CD4-positive, CD25-positive, alpha-beta regulatory T cell (primary cell): ENCODE data around the gene CATSPER4. TPM values are rescaled to one million over a fixed set of nuclear protein-coding genes. Genes with fewer than 3 reads are reported as not detected.
"Not testable (repeated sequence)": the region's sequence is repeated elsewhere in the genome, so short reads cannot be mapped to it uniquely, and the experiment has no call there.

Experiments
- ATAC-seq, 2 donors: fragments of 150-1000 bp; cut with Tn5 transposase; one replicate each; pipeline ENCODE4 v1.10.0; 2021; ENCODE audit warnings: low read depth in 2 of 2, moderate number of reproducible peaks in 2 of 2, moderate library complexity in 1 of 2
- DNase-seq, 3 donors: peaks; one replicate each; pipeline versions ENCODE4 v3.0.0 to v3.0.0-alpha.2; 2012 to 2022; ENCODE audit warnings: mixed read lengths in 1 of 3
- H3K27ac ChIP-seq: one replicate; pipeline ENCODE4 v1.7.0; 2013; ENCODE audit warnings: mild to moderate bottlenecking, low read length; ENCODE audit not compliant: insufficient read depth, poor library complexity, severe bottlenecking
- H3K27me3 ChIP-seq: one replicate; pipeline ENCODE4 v1.7.0; 2013; ENCODE audit warnings: low read length; ENCODE audit not compliant: control insufficient read depth, insufficient read depth
- H3K36me3 ChIP-seq: one replicate; pipeline ENCODE4 v1.7.0; 2013; ENCODE audit warnings: mild to moderate bottlenecking, low read length, moderate library complexity; ENCODE audit not compliant: control insufficient read depth, insufficient read depth
- H3K4me1 ChIP-seq: 2 replicates; pipeline ENCODE4 v1.7.0; 2013; ENCODE audit warnings: mild to moderate bottlenecking, low read length; ENCODE audit not compliant: insufficient read depth, control insufficient read depth, poor library complexity, severe bottlenecking
- H3K4me3 ChIP-seq: one replicate; pipeline ENCODE4 v1.7.0; 2013; ENCODE audit warnings: low read depth, mild to moderate bottlenecking, low read length, moderate library complexity
- H3K9me3 ChIP-seq, 2 experiments: 1 replicate in 1 of 2; 2 replicates in 1 of 2; pipeline ENCODE4 v1.7.0; 2013; ENCODE audit warnings: low read length in 2 of 2, mild to moderate bottlenecking in 1 of 2, moderate library complexity in 1 of 2; ENCODE audit not compliant: control insufficient read depth in 2 of 2
- H3K27ac Mint-ChIP-seq, 3 donors: one replicate each; pipeline ENCODE4 v1.8.0; 2020 to 2022; ENCODE audit warnings: mild to moderate bottlenecking in 3 of 3, mixed read lengths in 3 of 3, moderate library complexity in 2 of 3
- H3K27me3 Mint-ChIP-seq: one replicate; pipeline ENCODE4 v1.8.0; 2022; ENCODE audit warnings: mild to moderate bottlenecking, mixed read lengths
- H3K36me3 Mint-ChIP-seq: one replicate; pipeline ENCODE4 v1.8.0; 2020; ENCODE audit warnings: mixed read lengths
- H3K4me1 Mint-ChIP-seq, 4 donors: one replicate each; pipeline ENCODE4 v1.8.0; 2020 to 2022; ENCODE audit warnings: mixed read lengths in 4 of 4, mild to moderate bottlenecking in 1 of 4
- H3K4me3 Mint-ChIP-seq, 4 donors: one replicate each; pipeline ENCODE4 v1.8.0; 2020 to 2022; ENCODE audit warnings: mild to moderate bottlenecking in 4 of 4, mixed read lengths in 4 of 4, moderate library complexity in 3 of 4
- H3K9me3 Mint-ChIP-seq, 7 donors: one replicate each; pipeline ENCODE4 v1.8.0; 2020 to 2022; ENCODE audit warnings: mixed read lengths in 7 of 7, mild to moderate bottlenecking in 3 of 7, moderate library complexity in 2 of 7
- polyA plus RNA-seq, 4 donors: library from polyadenylated mRNA; unstranded; fragments of 300-500 nt; fragmentation: Illumina TruSeq; gene quantifications; one replicate each; pipeline ENCODE4 v1.2.3, GENCODE V29; 2021
- total RNA-seq: library from RNA; stranded (reverse); gene quantifications from one replicate; pipeline ENCODE4 v1.2.3, GENCODE V29; 2022

The CATSPER4 gene
- total and polyA plus RNA-seq, 5 donors from 2014 or later = not detected

- no peak overlapping the region for H3K27ac Mint-ChIP-seq
Measured at GRCh38 chr1:26221094-26221493, 30.7 kb downstream of the CATSPER4 start.

DNA sequence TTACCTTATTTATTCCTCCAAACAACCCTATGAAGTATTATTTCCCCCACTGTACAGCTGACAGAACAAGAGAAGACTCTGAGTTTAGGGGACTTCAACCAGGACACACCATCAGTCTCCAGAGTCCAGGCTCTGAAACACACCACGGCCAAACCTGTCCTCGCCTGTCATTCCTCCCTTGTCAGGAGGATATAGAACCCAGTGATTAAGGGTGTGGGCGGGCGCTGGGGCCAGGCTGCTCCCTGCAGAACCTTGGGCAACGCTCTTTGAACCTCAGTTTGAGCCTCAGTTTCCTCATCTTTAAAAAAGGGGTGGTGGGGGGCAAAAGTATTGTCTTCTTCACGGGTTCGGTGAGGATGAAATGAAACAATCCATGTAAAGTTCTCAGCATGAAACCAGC is 34.2 kb downstream of the CATSPER4 start:
- no peak overlapping the region for H3K27ac Mint-ChIP-seq
- H3K9me3 Mint-ChIP-seq = no peaks in the 10 kb centered on the region
- DNase-seq = no peak
- ATAC-seq = no peak
- H3K4me1 ChIP-seq = peaks cover 13% of the 10 kb centered on the region
- H3K27me3 Mint-ChIP-seq = peaks cover 17% of the 10 kb centered on the region
- peaks cover 6% of the 10 kb centered on the region for H3K27me3 ChIP-seq
- peaks cover 0 to 10% (median 4%) of the 10 kb centered on the region in 4 donors for H3K4me1 Mint-ChIP-seq
- H3K4me3 ChIP-seq = no peak overlapping the region
- no peaks in the 10 kb centered on the region for H3K36me3 Mint-ChIP-seq
- H3K4me3 Mint-ChIP-seq = peak overlapping the region in 2 of 4 donors; percentile 16 to 70
- no peaks in the 10 kb centered on the region for H3K36me3 ChIP-seq
- no peak overlapping the region for H3K27ac ChIP-seq
- no peaks in the 10 kb centered on the region for H3K9me3 ChIP-seq

More at GRCh38 chr1:26221094-26221493, 30.7 kb downstream of the CATSPER4 start:
- Mint-ChIP-seq H3K4me1 (peaks cover 0 to 7% (median 4%) of the 10 kb centered on the region in 4 donors), H3K27me3 (peaks cover 11% of the 10 kb centered on the region), H3K36me3 (no peaks in the 10 kb centered on the region), H3K9me3 (no peaks in the 10 kb centered on the region), H3K4me3 (no peak overlapping the region)
- DNase-seq (no peak), ATAC-seq (no peak)
- peaks cover 3% of the 10 kb centered on the region for H3K27me3 ChIP-seq
- H3K27ac ChIP-seq = no peak overlapping the region
- no peaks in the 10 kb centered on the region for H3K9me3 ChIP-seq
- no peak overlapping the region for H3K4me3 ChIP-seq
- H3K36me3 ChIP-seq = no peaks in the 10 kb centered on the region
- H3K4me1 ChIP-seq = peaks cover 13% of the 10 kb centered on the region

- Mint-ChIP-seq H3K4me3 (peak overlapping the region; percentile 10 to 70 (median 67)), H3K27ac (peak overlapping the region in 2 of 3 donors; percentile 11 to 55), H3K27me3 (peaks cover 17% of the 10 kb centered on the region), H3K9me3 (no peaks in the 10 kb centered on the region), H3K36me3 (no peaks in the 10 kb centered on the region), H3K4me1 (peaks cover 0 to 10% (median 4%) of the 10 kb centered on the region in 4 donors)
- Histone ChIP-seq H3K4me3 (no peak overlapping the region), H3K27ac (no peak overlapping the region), H3K9me3 (no peaks in the 10 kb centered on the region), H3K4me1 (peaks cover 13% of the 10 kb centered on the region), H3K27me3 (peaks cover 6% of the 10 kb centered on the region), H3K36me3 (no peaks in the 10 kb centered on the region)
- DNase-seq (peak; percentile 9 to 66 (median 40)), ATAC-seq (peak; percentile 52 to 62)
Measured at GRCh38 chr1:26225033-26225831, 34.8 kb downstream of the CATSPER4 start.

GRCh38 chr1:26230682-26231081 is 40.3 kb downstream of the CATSPER4 start:
- Mint-ChIP-seq H3K27me3 (peaks cover 22% of the 10 kb centered on the region), H3K4me1 (peaks cover 6 to 27% (median 14%) of the 10 kb centered on the region in 4 donors)
- not testable (repeated sequence) for H3K27ac Mint-ChIP-seq, H3K9me3 Mint-ChIP-seq, H3K27ac ChIP-seq, H3K36me3 Mint-ChIP-seq, H3K9me3 ChIP-seq, H3K4me3 Mint-ChIP-seq, DNase-seq, H3K36me3 ChIP-seq, ATAC-seq, H3K27me3 ChIP-seq, H3K4me3 ChIP-seq
- peaks cover 14% of the 10 kb centered on the region for H3K4me1 ChIP-seq

- Mint-ChIP-seq H3K4me1 (peaks cover 24 to 42% (median 33%) of the 10 kb centered on the region in 4 donors), H3K27ac (peak within 1 kb of the TSS; percentile 95 to 99 (median 97)), H3K27me3 (peaks cover 5% of the 10 kb centered on the region), H3K9me3 (no peaks in the 10 kb centered on the region), H3K36me3 (no peaks in the 10 kb centered on the region), H3K4me3 (peak within 1 kb of the TSS; percentile 98 to 100 (median 99))
- no peaks in the 10 kb centered on the region for H3K36me3 ChIP-seq
- DNase-seq = peak; percentile 97 to 98 (median 98)
- peak within 1 kb of the TSS; percentile 87 for H3K27ac ChIP-seq
- peak; percentile 89 to 93 for ATAC-seq
- H3K4me3 ChIP-seq = peak within 1 kb of the TSS; percentile 93
- H3K27me3 ChIP-seq = no peaks in the 10 kb centered on the region
- no peaks in the 10 kb centered on the region for H3K9me3 ChIP-seq
- peaks cover 14% of the 10 kb centered on the region for H3K4me1 ChIP-seq
Measured at GRCh38 chr1:26233903-26234643, 43.7 kb downstream of the CATSPER4 start, which contains the start of gene CEP85. CEP85 (plus strand) TSS chr1:26234200; CDS start chr1:26239784, 5,584 bp downstream.

DNA sequence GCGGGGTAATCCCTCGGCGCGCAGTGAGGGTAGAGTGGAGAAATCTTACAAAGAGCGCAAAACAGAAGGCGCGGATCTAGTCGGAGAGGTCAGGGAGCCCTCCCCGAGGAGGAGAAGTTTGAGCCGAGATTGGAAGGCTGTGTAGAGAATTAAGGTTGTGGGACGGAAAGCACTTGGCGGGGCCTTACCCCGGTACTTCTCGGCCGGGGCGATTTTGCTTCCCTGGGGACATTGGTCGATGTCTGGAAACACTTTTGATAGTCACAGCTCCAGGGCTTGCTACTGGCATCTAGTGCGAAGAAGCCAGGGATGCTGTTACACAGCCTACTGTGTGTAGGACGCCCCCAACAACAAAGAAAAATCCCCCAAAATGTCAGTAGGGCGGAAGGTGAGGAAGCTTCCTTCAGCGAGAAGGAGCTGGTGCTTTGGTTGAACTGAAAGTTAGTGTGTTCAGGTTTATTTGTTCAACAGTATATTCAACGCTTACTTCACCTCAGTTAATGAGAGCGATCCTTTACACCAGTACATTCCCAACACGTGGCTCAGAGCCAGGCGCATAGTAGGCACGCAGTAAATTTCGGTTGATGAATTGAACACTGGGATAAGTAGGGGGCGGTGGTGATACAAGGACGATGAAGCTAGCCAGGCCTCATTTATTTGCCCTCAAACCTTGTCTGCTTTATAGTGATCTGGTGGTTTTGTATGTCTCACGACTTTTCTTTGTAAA is 44.4 kb downstream of the CATSPER4 start:
- DNase-seq = peak in 2 of 3 donors; percentile 37 to 50
- Mint-ChIP-seq H3K36me3 (no peaks in the 10 kb centered on the region), H3K27me3 (peaks cover 5% of the 10 kb centered on the region), H3K4me1 (peaks cover 25 to 47% (median 35%) of the 10 kb centered on the region in 4 donors), H3K4me3 (peak overlapping the region; percentile 98 to 100 (median 99)), H3K9me3 (no peaks in the 10 kb centered on the region), H3K27ac (peak overlapping the region; percentile 95 to 99 (median 97))
- ATAC-seq = no peak
- no peaks in the 10 kb centered on the region for H3K27me3 ChIP-seq
- H3K27ac ChIP-seq = peak overlapping the region; percentile 87
- peaks cover 14% of the 10 kb centered on the region for H3K4me1 ChIP-seq
- no peaks in the 10 kb centered on the region for H3K9me3 ChIP-seq
- H3K36me3 ChIP-seq = no peaks in the 10 kb centered on the region
- peak overlapping the region; percentile 93 for H3K4me3 ChIP-seq

- Histone ChIP-seq H3K4me3 (peak overlapping the region; percentile 24), H3K9me3 (no peaks in the 10 kb centered on the region), H3K4me1 (peaks cover 14% of the 10 kb centered on the region), H3K36me3 (no peaks in the 10 kb centered on the region), H3K27ac (no peak overlapping the region), H3K27me3 (no peaks in the 10 kb centered on the region)
- ATAC-seq (no peak), DNase-seq (peak in 1 of 3 donors; percentile 45)
- Mint-ChIP-seq H3K9me3 (no peaks in the 10 kb centered on the region), H3K27ac (peak overlapping the region in 1 of 3 donors; percentile 99), H3K36me3 (peaks cover 5% of the 10 kb centered on the region), H3K27me3 (peaks cover 5% of the 10 kb centered on the region), H3K4me3 (peak overlapping the region; percentile 10 to 98 (median 58)), H3K4me1 (peaks cover 25 to 48% (median 35%) of the 10 kb centered on the region in 4 donors)
Measured at GRCh38 chr1:26237230-26237966, 47.0 kb downstream of the CATSPER4 start.
